Activated T-cell treated with anti-CD3 and anti-CD28 coated beads, Interleukin-2, amount 50 U/mL, for 48 hours (primary cell): Measurements from ENCODE around the gene PPP1R37.
A peak's percentile ranks its signal among the peaks of the same experiment; 100 is the strongest.
"Not testable (repeated sequence)": the region's sequence is repeated elsewhere in the genome, so short reads cannot be mapped to it uniquely, and the experiment has no call there.

Source experiments
- DNase-seq, 2 experiments: peaks; one replicate each; pipeline ENCODE4 v3.0.0-alpha.2; 2020

The PPP1R37 gene

DNA sequence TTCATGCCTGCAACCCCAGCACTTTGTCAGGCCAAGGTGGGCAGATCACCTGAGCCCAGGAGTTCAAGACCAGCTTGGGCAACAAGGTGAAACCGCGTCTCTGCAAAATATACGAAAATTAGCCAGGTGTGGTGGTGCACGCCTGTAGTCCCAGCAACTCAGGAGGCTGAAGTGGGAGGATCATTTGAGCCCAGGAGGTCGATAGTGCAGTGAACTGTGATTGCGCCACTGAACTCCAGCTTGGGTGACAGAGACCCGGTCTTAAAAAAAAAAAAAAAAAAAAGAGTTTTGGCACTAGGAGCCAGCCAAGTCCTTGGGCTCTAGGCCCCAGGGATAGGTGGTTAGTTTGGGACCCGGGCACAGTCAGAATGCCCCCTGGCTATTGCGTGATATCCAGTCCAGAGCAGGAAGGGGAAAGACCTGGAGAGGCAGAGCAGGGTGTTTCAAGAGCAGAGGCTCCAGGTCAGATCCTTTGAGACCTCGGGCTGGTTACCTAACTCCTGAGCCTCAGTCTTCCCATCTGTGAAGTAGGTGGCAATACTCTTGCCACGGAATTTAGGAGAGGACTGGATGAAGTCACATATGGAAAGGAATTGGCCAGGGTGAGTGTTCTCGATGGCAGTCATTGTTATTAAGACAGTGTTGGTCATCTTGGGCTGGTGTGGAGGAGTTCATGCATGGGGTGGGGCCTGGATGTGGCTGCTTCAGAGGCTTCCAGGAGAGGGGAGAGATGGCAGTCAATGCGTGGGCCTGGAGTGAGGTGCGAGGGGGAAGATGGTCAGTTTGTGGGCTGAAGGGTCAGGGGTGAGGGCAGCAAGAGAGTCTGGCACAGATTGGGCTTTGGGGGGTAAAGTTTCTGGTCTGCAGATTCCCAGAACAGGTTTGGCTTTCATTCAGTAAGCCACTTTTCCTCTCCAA lies 2.8 kb downstream of the PPP1R37 start:
- DNase-seq, result no peak

GRCh38 chr19:45096700-45097099 lies 3.7 kb downstream of the PPP1R37 start:
- DNase-seq, result no peak

DNA sequence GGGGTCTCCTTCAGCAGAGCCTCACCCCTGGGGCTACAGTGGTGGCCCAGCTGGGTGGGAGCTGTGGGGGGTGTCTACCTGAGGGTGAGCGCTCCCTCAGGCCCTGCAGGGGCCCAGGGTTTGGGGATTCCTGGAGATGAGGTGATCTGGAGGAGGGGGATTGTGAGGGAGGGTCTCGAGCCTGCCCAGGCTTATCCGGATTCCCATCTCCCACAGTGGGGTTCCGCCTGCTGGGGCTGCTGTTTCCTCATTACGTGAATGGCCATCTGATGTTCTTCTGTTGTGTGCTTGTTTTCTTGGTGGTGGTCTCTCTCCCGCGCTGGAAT lies 4.4 kb downstream of the PPP1R37 start:
- no peak for DNase-seq

- no peak for DNase-seq
Measured at GRCh38 chr19:45097776-45098520, 5.0 kb downstream of the PPP1R37 start.

- no peak for DNase-seq
Measured at GRCh38 chr19:45098521-45099466, 5.8 kb downstream of the PPP1R37 start.

GRCh38 chr19:45099467-45100191 lies 6.7 kb downstream of the PPP1R37 start:
- DNase-seq, result no peak

GRCh38 chr19:45100201-45100600 lies 7.2 kb downstream of the PPP1R37 start:
- no peak for DNase-seq

DNA sequence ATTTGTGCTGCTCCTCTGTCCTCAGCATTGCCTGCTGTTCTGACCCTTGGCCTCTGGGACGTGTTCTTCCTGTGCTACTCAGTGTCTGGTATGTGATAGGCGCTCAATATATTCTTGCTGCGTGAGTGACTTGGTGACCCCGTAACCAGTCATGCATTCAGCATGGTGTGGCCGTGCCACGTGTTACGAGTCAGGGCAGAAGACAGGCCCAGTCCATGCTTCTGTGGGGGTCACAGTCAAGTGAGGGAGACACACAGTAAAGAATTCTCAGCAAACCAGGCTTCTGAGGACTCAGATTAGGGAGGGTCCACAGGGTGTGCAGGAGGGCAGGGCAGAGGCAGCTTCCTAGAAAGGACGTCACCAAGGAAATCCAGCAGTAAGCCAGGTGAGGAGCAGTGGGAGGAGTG lies 7.9 kb downstream of the PPP1R37 start:
- DNase-seq, result no peak

DNA sequence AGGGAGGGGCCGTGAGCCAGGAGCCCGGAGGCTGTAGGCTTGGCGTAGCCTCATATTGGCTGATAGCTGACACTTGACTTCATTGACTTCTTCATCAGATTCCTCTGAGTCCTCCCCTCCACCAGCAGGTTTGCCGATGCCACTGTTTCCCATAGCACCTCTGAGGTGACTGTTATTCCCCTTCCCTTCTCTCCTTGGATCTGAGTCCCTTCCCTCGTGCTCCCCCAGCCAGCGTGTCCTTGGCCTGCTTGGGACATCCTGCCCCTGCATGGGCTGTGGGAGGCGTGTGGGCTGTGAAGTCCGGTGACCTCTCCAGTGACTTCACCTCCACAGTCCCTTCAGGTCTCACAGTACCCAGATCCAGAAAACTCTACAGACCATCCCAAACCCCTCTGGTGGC lies 8.8 kb downstream of the PPP1R37 start:
- no peak for DNase-seq

DNA sequence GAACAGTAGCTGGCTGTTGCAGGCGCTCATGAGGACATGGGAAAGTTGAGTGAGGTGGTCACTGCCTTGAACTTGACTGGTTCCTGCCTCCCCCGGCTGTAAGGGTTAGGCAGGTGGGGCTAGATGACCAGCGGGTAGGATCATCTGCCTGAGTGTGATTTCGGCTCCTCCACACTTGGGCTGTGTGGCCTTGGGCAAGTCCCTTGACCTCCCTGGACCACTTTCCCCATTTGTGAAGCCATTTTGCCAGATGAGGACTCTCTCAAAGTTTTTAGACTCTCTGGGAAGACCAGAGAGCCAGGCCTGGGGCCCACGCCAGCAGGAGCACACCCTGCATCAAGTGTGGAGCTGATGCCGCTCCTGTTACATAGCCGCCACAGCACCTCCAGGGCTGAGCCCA lies 9.5 kb downstream of the PPP1R37 start:
- DNase-seq, result no peak

- peak in 1 of 2 experiments; percentile 52 for DNase-seq
Measured at GRCh38 chr19:45103156-45103507, 10.2 kb downstream of the PPP1R37 start.

DNA sequence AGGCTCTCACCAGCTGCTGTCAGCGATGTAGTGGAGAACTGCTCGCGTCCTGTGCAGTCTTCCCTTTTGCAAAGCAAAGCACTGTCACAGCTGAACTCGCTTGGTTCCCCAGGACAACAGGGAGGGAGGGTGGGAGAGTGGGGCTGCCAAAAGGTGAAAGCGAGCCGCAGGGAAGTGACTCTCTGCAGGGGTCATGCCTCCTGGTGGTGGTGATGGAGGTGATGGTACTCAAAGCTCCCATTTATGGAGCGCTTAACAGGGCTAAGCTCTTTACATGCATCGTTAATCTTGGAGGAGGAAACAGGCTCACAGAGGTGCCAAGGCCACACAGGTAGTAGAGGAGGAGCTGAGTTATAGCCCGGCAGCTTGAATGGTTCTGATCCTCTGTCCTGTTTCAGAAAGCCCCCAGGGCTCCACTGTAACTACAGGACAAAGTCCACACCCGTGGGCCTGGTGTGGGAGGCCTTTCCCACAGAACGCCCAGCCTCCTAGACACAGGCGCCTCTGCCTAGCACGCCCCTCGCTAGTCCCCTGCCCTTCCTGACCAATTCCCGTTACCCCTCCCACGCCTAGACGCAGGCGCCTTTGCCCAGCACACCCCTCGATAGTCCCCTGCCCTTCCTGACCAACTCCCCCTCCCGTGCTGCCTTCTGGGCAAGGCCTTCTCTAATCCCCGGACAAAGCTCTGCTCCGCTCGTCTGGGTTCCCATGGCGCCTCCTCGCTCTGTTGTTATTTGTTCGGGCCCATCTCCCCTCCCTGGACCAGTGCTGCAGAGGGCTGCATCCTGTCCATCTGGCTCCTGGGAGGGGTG lies 10.7 kb downstream of the PPP1R37 start:
- no peak for DNase-seq

DNA sequence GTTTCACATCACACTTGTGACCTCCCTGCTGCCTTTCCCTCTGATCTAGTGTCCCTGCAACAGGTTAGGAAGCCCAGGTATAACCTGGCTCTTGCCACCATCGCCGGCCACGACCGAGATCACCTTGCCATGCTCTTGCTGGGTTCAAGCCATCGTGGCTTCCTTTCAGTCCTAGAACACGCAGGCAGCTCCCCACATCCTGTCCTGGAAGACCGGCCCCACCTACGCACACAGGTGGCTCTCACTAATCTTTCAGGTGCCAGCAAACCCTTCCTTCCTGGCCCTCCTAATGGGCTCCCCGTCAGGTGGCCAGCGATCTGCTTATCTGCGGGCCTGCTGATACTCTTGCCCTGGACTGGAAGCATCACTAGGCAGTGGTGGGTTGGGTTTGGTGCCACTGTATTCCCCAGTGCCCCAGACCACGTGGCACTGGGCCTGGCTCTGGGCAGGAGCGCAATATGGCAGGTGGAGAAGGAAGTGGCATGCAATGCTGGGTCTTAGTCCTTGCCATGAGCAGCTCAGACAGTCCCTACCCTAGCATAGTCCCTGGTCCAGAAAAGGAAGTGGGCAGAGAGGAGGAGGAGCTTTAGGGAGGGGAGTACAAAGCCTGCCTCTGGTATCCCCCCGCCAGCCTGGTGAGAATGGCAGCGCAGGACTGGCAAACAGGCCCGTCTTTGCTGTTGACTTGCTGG lies 11.8 kb downstream of the PPP1R37 start:
- no peak for DNase-seq

GRCh38 chr19:45106363-45106762 lies 13.4 kb downstream of the PPP1R37 start:
- DNase-seq, result not testable (repeated sequence)

DNA sequence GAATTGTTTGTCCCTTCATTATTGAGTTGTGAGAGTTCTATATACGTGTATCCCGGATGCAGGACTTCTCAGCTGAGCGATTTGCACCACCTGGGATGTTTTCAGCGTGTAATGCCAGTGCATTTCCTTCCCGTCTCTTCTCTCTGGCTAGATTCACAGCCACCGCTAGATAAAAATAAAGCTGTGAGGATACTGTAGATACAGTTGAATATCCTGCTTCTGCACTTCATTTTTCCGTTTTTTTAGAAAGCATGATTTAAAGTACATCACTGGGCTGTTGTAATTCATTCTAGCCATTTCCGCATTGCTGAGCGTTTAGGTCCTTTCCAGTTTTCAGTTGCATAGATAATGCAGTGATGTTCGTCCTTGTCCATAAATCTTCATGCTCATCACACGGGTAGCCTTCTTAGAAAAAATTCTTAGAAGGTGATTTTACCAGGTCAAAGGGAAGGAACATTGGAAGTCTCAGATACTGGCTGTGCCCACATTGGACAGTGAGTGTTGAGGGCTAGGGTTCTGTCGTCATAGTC lies 14.7 kb downstream of the PPP1R37 start:
- no peak for DNase-seq

DNA sequence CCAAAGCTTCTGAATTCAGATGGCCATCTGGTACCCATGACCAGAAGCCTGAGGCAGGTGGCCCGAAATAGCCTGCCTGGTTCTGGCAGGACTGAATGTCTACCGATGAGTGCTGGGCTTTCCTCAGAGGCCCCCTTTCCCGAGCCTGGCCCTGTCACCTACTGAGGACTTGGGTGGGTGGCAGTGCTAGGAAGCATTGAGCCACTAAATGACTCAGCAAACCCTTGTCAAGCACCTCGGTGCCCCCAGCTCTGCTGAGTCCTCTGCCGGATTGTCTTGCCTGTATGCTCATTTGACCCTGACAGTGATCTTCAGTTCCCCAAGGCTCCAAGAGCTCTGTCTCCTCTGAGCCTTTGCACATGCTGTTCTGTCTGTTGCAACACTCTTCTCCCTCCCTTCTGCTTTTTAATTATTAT lies 17.9 kb downstream of the PPP1R37 start:
- DNase-seq, result peak; percentile 32 to 48

GRCh38 chr19:45112111-45112827 lies 19.3 kb downstream of the PPP1R37 start:
- no peak for DNase-seq

GRCh38 chr19:45113628-45114027 lies 20.6 kb downstream of the PPP1R37 start:
- DNase-seq, result no peak

DNA sequence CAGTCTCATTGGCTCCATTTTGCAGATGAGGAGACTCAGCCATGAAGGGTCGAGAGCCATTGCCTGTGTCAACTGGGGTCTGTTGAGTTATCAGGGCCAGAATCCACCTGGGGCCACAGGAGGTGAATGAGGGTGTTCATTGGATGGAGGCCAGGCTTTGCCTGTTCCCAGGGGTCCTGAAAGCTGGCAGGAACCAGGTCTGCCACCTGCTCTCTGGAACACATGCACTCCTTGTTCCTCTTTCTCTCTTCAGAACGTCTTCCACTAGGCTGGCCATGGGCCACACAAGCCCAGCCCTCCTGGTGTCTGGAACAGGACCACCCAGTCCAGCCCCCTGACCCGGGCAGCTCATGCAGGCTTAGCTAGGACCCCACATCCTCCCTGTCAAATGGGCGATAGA lies 21.1 kb downstream of the PPP1R37 start:
- DNase-seq, result no peak
